HL-60 (cell line): ENCODE data around the gene PDE5A.
"Not testable (repeated sequence)": the region's sequence is repeated elsewhere in the genome, so short reads cannot be mapped to it uniquely, and the experiment has no call there.

Experiments used
- POLR2AphosphoS5 ChIP-seq: IDR thresholded peaks from 2 replicates; pipeline ENCODE4 v1.6.1; 2012; ENCODE audit warnings: low read depth
- REST ChIP-seq: IDR thresholded peaks from 2 replicates; pipeline ENCODE4 v1.6.1; 2012; ENCODE audit warnings: low read depth; ENCODE audit not compliant: insufficient replicate concordance
- TF ChIP-seq, protein P1 (sequence below): IDR thresholded peaks from one replicate; pipeline ENCODE4 v1.5.1; 2011; ENCODE audit warnings: low read length, control low read depth, inconsistent platforms; ENCODE audit not compliant: insufficient read depth

- TF ChIP-seq, protein P1, sequence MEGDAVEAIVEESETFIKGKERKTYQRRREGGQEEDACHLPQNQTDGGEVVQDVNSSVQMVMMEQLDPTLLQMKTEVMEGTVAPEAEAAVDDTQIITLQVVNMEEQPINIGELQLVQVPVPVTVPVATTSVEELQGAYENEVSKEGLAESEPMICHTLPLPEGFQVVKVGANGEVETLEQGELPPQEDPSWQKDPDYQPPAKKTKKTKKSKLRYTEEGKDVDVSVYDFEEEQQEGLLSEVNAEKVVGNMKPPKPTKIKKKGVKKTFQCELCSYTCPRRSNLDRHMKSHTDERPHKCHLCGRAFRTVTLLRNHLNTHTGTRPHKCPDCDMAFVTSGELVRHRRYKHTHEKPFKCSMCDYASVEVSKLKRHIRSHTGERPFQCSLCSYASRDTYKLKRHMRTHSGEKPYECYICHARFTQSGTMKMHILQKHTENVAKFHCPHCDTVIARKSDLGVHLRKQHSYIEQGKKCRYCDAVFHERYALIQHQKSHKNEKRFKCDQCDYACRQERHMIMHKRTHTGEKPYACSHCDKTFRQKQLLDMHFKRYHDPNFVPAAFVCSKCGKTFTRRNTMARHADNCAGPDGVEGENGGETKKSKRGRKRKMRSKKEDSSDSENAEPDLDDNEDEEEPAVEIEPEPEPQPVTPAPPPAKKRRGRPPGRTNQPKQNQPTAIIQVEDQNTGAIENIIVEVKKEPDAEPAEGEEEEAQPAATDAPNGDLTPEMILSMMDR: not testable (repeated sequence)
- TF ChIP-seq POLR2AphosphoS5, REST: not testable (repeated sequence)
Measured at GRCh38 chr4:119454491-119455270, 173.9 kb downstream of the PDE5A start.
